MM.1S (cell line): ENCODE results near the gene GPR26.

Source experiments
- DNase-seq: peaks from one replicate; pipeline ENCODE4 v3.0.0-alpha.2; 2015
- H2AFZ ChIP-seq: fragments of 300-600 bp; sonication (generic); 2 replicates; pipeline ENCODE4 v1.6.0; 2016; ENCODE audit warnings: antibody characterized with exemption, low read length
- H3F3A ChIP-seq: fragments of 300-600 bp; sonication (generic); 2 replicates; pipeline ENCODE4 v1.6.1; 2016; ENCODE audit warnings: mild to moderate bottlenecking, antibody characterized with exemption, low read length, moderate library complexity, mixed read lengths; ENCODE audit not compliant: insufficient read depth
- H3K27ac ChIP-seq: fragments of 300-600 bp; sonication (generic); 2 replicates; pipeline ENCODE4 v1.5.1; 2016; ENCODE audit warnings: mild to moderate bottlenecking, low read length
- H3K27me3 ChIP-seq: fragments of 300-600 bp; sonication (generic); replicated peaks from 2 replicates; pipeline ENCODE4 v1.6.0; 2016; ENCODE audit warnings: low read length; ENCODE audit not compliant: insufficient read depth
- H3K36me3 ChIP-seq: fragments of 300-600 bp; sonication (generic); replicated peaks from 2 replicates; pipeline ENCODE4 v1.6.1; 2016; ENCODE audit warnings: mild to moderate bottlenecking, low read length, mixed read lengths; ENCODE audit not compliant: insufficient read depth
- H3K4me1 ChIP-seq: fragments of 300-600 bp; sonication (generic); 2 replicates; pipeline ENCODE4 v1.6.1; 2016; ENCODE audit warnings: low read length, mixed read lengths
- H3K4me2 ChIP-seq: fragments of 300-600 bp; sonication (generic); 2 replicates; pipeline ENCODE4 v1.6.0; 2016; ENCODE audit warnings: low read depth, low read length
- H3K4me3 ChIP-seq: fragments of 300-600 bp; sonication (generic); 2 replicates; pipeline ENCODE4 v1.5.1; 2016; ENCODE audit warnings: low read length, mixed read lengths
- H3K79me2 ChIP-seq: fragments of 300-600 bp; sonication (generic); 2 replicates; pipeline ENCODE4 v1.6.1; 2016; ENCODE audit warnings: mixed run types, low read length, mixed read lengths
- H3K9ac ChIP-seq: fragments of 300-600 bp; sonication (generic); 2 replicates; pipeline ENCODE4 v1.6.1; 2016; ENCODE audit warnings: low read length, mixed read lengths
- H3K9me2 ChIP-seq: fragments of 300-600 bp; sonication (generic); replicated peaks from 2 replicates; pipeline ENCODE4 v1.6.1; 2016; ENCODE audit warnings: mild to moderate bottlenecking, low read length, mixed read lengths; ENCODE audit not compliant: insufficient read depth
- H3K9me3 ChIP-seq: fragments of 300-600 bp; sonication (generic); replicated peaks from 2 replicates; pipeline ENCODE4 v1.6.1; 2016; ENCODE audit warnings: mild to moderate bottlenecking, low read length, mixed read lengths; ENCODE audit not compliant: insufficient read depth
- H4K20me1 ChIP-seq: fragments of 300-600 bp; sonication (generic); 2 replicates; pipeline ENCODE4 v1.6.1; 2016; ENCODE audit warnings: mild to moderate bottlenecking, low read length, moderate library complexity, mixed read lengths; ENCODE audit not compliant: insufficient read depth
- EZH2 ChIP-seq: fragments of 300-600 bp; sonication (generic); optimal IDR thresholded peaks from 2 replicates; pipeline ENCODE3; 2017; ENCODE audit warnings: low read depth, mild to moderate bottlenecking, antibody characterized with exemption, low read length, mixed read lengths
- EZH2phosphoT487 ChIP-seq: fragments of 300-600 bp; sonication (generic); IDR thresholded peaks from 2 replicates; pipeline ENCODE4 v1.6.1; 2018; ENCODE audit warnings: antibody characterized with exemption, low read length
- TF ChIP-seq, protein P1 (sequence below): fragments of 300-600 bp; sonication (generic); IDR thresholded peaks from 2 replicates; pipeline ENCODE4 v1.5.1; 2016; ENCODE audit warnings: antibody characterized with exemption, low read length, mixed read lengths

Gene GPR26

GRCh38 chr10:123665491-123666286 lies 466 bp upstream of the GPR26 start:
- Histone ChIP-seq H3K4me2 (no peak overlapping the region), H3K4me1 (no peaks in the 10 kb centered on the region)
- TF ChIP-seq, protein P1, sequence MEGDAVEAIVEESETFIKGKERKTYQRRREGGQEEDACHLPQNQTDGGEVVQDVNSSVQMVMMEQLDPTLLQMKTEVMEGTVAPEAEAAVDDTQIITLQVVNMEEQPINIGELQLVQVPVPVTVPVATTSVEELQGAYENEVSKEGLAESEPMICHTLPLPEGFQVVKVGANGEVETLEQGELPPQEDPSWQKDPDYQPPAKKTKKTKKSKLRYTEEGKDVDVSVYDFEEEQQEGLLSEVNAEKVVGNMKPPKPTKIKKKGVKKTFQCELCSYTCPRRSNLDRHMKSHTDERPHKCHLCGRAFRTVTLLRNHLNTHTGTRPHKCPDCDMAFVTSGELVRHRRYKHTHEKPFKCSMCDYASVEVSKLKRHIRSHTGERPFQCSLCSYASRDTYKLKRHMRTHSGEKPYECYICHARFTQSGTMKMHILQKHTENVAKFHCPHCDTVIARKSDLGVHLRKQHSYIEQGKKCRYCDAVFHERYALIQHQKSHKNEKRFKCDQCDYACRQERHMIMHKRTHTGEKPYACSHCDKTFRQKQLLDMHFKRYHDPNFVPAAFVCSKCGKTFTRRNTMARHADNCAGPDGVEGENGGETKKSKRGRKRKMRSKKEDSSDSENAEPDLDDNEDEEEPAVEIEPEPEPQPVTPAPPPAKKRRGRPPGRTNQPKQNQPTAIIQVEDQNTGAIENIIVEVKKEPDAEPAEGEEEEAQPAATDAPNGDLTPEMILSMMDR, result no peak
- TF ChIP-seq EZH2phosphoT487 (no peak), EZH2 (no peak)

DNA sequence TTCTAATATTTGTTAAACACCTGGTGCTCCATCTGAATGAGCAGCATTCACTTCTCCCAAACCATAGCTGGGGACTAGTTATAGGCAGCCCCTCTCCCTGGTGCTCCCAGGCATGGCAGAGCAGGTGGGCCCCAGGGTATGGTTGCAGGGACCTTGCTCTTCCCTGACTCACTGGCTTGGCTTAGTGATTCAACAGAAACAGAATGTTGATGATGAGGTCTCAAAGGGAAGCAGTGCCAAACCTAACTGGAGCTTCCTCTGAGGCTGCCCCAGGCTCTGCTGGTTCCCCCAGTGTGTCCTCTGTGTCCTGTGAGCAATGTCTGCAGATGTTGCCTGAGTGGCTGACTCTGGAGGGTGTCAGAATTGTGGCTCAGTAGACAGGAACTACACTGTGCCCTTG lies 3.7 kb downstream of the GPR26 start:
- H3F3A ChIP-seq, result no peaks in the 10 kb centered on the region

More at GRCh38 chr10:123665491-123666286, 466 bp upstream of the GPR26 start:
- Histone ChIP-seq H4K20me1 (no peaks in the 10 kb centered on the region), H3K79me2 (no peaks in the 10 kb centered on the region), H2AFZ (no peak overlapping the region), H3F3A (no peaks in the 10 kb centered on the region), H3K4me3 (no peak overlapping the region), H3K9ac (no peak overlapping the region), H3K9me3 (no peaks in the 10 kb centered on the region), H3K27ac (no peak overlapping the region), H3K27me3 (peaks cover 6% of the 10 kb centered on the region; the same call in 1 of the 2 replicates), H3K9me2 (no peaks in the 10 kb centered on the region), H3K36me3 (no peaks in the 10 kb centered on the region)
- DNase-seq, result no peak

GRCh38 chr10:123673198-123673597 lies 7.0 kb downstream of the GPR26 start:
- no peaks in the 10 kb centered on the region for H3K9me3 ChIP-seq
- H2AFZ ChIP-seq, result no peak overlapping the region
- H3K9me2 ChIP-seq, result no peaks in the 10 kb centered on the region
- no peak for TF ChIP-seq EZH2phosphoT487
- TF ChIP-seq EZH2, result no peak
- TF ChIP-seq, protein P1, result no peak
- no peaks in the 10 kb centered on the region for H3F3A ChIP-seq
- H4K20me1 ChIP-seq, result no peaks in the 10 kb centered on the region
- H3K4me3 ChIP-seq, result no peak overlapping the region
- no peak for DNase-seq
- H3K4me2 ChIP-seq, result no peak overlapping the region
- H3K9ac ChIP-seq, result no peak overlapping the region
- no peaks in the 10 kb centered on the region for H3K79me2 ChIP-seq
- H3K4me1 ChIP-seq, result no peaks in the 10 kb centered on the region
- H3K36me3 ChIP-seq, result no peaks in the 10 kb centered on the region
- H3K27me3 ChIP-seq, result peaks cover 16% of the 10 kb centered on the region; the same call in 1 of the 2 replicates
- H3K27ac ChIP-seq, result no peak overlapping the region

More for the DNA sequence above, 3.7 kb downstream of the GPR26 start:
- Histone ChIP-seq H3K27me3 (peaks cover 16% of the 10 kb centered on the region; the same call in 1 of the 2 replicates), H3K4me1 (no peaks in the 10 kb centered on the region), H3K9ac (no peak overlapping the region), H3K9me3 (no peaks in the 10 kb centered on the region), H3K36me3 (no peaks in the 10 kb centered on the region), H3K9me2 (no peaks in the 10 kb centered on the region), H3K4me2 (no peak overlapping the region), H4K20me1 (no peaks in the 10 kb centered on the region), H2AFZ (no peak overlapping the region), H3K79me2 (no peaks in the 10 kb centered on the region), H3K27ac (no peak overlapping the region), H3K4me3 (no peak overlapping the region)
- no peak for TF ChIP-seq EZH2phosphoT487
- no peak for TF ChIP-seq EZH2
- TF ChIP-seq, protein P1, result no peak
- DNase-seq, result no peak
